ENCODE measurements around the gene MAN2A2.
"Not testable (repeated sequence)": the region's sequence is repeated elsewhere in the genome, so short reads cannot be mapped to it uniquely, and the experiment has no call there.

The MAN2A2 gene

DNA sequence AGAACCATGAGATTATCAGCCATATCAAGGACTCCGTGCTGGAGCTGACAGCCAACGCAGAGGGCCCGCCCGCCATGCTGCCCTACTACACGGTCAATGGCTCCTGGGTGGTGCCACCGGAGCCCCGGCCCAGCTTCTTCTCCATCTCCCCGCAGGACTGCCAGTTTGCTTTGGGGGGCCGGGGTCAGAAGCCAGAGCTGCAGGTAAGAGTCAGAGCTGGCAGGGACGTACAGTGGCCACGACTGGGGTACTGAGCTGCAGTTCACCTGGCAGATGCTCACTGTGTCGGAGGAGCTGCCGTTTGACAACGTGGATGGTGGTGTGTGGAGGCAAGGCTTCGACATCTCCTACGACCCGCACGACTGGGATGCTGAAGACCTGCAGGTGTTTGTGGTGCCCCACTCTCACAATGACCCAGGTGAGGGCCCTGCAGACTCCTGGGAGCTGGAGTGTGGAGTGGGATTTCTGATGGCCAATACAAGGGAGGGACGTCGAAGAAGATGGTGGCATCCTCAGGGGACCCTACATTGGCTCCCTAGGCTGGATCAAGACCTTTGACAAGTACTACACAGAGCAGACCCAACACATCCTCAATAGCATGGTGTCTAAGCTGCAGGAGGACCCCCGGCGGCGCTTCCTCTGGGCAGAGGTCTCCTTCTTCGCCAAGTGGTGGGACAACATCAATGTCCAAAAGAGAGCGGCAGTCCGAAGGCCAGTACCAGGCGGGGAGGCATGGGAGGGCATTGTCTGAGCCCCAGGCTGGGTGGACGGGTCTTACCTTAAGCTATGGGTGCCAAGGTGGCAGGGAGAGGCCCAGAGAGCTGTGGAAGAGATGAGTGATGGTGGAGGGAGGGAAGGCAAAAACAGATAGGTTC lies 2.4 kb downstream of the MAN2A2 start:
- DNase-seq, result no peak

DNA sequence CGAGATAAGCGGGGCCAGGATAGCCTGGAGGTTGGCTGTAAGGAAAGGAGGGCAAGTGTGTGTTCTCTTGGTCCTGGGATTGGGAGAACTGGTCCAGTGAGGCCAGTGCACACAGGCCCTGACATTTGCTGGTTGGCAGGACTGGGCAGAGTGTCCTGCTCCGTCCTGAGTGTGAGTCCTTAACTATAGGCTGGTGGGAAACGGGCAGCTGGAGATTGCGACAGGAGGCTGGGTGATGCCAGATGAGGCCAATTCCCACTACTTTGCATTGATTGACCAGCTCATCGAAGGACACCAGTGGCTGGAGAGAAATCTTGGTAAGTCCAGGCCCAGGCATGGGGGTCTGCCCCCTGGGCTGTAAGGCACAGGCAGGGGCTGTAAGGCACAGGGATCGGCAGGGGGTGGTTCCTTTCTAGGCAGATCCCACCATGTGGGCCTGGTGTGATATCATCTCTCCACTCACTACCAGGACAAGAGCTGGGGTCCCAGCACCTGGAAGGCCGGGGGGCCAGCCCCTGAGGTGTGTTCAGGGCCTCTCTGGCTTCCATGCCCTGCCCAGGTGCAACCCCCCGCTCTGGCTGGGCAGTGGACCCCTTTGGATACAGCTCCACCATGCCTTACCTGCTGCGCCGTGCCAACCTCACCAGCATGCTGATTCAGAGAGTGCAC lies 3.2 kb downstream of the MAN2A2 start:
- peak; percentile 30 for DNase-seq

DNA sequence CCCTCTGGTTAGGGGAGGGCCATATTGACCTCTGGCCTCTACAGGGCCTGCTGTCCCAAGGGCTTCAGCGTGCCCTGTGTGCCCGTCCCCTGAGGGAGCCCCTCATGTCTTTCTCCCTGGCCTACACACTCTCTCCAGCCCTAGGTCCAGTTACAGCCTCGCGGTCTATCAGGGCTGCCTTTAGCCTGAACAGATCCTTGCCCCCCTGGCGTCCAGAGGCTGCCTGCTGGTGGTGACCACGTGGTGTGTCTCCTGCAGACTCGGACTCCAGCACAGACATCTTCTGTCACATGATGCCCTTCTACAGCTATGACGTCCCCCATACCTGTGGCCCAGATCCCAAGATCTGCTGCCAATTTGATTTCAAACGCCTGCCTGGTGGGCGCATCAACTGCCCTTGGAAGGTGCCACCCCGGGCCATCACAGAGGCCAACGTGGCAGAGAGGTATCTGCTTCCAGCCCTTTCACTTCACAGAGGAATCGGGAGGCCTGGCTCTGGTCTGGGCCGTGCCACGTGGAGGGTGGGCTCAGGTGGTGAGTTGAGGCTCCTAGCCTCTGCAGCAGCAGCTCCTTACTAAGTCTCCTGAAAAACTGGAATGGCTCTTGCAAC lies 4.1 kb downstream of the MAN2A2 start:
- no peak for DNase-seq

DNA sequence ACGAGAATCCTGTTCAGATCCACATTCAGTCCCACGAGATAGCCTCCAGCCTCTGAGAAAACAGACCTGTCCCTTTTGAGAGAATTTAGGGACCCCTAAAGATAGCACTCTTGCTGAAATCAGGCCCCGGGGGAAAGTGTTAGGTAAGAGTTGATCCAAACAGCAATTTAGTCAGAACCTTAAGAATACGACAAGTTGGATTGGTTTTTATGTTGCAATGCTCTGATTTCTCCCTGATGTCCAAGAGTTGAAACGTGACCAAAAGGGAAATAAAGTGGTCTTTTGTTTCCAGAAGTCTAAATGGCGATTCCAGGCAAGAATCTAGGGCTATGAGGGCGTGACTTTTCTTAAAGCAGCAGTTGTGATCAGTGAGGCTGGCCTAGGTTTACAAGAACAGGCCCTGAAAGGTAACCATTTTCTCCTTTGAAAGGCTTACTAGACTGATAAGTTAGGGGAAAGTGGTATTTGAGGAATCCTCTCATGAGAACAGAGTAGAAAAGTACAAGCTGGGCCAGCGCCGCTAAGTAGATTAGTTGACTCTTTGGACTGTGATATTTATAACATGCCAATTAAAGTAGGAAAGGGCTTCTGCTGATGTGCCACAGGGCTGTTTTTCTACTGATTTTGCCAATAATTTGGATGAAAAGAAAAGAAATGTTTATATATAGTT lies 4.9 kb downstream of the MAN2A2 start:
- DNase-seq, result no peak

DNA sequence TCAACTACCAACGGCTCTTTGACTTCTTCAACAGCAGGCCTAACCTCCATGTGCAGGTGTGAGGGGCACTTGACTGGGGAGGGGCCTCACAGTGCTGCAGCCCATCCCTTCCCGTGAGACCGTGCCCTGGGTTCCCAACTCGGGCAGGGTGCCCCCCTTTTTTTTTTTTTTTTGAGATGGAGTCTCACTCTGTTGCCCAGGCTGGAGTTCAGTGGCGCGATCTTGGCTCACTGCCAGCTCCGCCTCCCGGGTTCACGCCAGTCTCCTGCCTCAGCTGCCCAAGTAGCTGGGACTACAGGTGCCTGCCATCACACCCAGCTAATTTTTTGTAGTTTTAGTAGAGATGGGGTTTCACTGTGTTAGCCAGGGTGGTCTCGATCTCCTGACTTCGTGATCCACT lies 6.3 kb downstream of the MAN2A2 start:
- DNase-seq, result not testable (repeated sequence)

DNA sequence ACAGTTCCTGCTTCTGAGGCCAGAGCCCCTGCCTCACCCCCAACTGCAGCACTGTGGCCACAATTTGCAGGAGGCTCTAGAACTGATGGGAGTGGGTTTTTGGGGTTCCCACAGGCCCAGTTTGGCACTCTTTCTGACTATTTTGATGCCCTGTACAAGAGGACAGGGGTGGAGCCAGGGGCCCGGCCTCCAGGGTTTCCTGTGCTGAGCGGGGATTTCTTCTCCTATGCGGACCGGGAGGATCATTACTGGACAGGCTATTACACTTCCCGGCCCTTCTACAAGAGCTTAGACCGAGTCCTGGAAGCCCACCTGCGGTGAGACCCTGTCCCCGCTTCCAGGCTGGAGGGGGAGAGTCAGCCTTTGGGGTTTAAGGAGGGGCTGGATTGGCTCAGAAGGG lies 6.9 kb downstream of the MAN2A2 start:
- no peak for DNase-seq

DNA sequence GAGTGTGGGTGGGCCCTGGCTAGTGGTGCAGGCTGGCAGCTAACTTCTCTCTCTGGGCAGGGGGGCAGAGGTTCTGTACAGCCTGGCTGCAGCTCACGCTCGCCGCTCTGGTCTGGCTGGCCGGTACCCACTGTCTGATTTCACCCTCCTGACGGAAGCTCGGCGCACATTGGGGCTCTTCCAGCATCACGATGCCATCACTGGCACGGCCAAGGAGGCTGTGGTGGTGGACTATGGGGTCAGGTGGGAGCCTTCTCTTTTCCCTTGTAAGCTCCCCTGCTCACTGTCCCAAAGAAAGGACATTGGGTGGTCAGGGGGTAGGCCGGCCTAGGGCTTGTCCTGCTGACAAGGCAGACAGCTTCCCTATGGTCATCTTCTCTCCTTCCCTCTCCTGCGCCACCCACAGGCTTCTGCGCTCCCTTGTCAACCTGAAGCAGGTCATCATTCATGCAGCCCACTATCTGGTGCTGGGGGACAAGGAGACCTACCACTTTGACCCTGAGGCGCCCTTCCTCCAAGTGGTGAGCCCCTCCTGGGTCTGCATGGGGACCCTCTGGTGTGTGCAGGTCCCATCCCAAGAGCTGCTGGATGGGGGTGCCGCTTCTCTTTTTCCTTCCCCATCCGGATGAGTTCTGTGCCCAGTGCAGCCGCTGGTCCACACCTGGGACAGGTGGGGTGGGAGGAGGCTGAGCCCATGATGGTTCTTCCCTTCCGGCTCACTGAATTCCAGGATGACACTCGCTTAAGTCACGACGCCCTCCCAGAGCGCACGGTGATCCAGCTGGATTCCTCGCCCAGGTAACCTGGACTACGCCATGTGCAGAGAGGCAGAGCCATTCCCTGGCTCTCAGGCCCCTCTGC lies 7.6 kb downstream of the MAN2A2 start:
- no peak for DNase-seq

DNA sequence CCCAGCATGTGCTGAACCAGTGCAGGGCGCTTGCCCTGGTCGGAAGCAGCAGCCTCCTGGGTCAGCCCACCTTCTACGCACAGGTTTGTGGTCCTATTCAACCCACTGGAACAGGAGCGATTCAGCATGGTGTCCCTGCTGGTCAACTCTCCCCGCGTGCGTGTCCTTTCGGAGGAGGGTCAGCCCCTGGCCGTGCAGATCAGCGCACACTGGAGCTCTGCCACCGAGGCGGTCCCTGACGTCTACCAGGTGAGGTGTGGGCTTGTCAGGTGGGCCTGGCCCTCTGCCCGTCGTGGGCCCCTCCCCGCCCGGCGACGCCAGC lies 8.2 kb downstream of the MAN2A2 start:
- no peak for DNase-seq

DNA sequence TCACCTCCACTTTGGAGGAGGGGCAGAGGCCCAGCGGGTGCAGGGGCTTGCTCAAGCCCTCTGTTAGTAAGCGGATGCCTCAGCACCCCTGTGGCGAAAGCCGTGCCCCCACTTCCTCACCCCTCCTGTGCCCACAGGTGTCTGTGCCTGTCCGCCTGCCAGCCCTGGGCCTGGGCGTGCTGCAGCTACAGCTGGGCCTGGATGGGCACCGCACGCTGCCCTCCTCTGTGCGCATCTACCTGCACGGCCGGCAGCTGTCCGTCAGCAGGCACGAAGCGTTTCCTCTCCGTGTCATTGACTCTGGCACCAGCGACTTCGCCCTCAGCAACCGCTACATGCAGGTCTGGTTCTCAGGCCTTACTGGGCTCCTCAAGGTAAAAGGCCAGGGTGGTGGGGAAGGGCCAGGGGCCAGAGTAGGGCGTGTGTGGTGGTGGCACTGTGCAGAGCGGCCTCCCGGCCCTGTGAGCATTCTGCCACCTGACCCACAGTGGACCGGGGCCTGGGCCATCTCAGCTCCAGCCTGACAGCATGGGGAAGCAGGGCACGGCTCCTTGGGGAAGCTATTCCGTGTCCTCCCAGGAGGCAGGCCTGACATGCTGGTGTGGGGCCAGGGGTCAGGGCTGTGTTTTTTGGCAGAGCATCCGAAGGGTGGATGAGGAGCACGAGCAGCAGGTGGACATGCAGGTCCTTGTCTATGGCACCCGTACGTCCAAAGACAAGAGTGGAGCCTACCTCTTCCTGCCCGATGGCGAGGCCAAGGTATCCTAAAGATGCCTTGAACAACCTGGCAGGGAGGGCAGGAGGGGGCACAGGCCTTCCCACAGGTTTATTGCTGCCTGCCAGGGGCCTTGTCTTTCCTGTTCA lies 9.0 kb downstream of the MAN2A2 start:
- DNase-seq, result no peak

DNA sequence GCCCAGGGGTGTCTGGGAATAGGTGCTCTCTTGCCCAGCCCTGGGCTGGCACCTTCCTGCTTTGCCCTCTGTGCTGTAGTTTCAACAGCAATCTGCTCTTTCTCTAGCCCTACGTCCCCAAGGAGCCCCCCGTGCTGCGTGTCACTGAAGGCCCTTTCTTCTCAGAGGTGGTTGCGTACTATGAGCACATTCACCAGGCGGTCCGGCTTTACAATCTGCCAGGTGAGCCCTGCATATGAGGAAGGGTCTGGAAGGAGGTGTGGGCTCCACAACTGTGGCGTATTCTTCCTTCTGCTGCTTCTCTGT lies 9.6 kb downstream of the MAN2A2 start:
- DNase-seq, result no peak

DNA sequence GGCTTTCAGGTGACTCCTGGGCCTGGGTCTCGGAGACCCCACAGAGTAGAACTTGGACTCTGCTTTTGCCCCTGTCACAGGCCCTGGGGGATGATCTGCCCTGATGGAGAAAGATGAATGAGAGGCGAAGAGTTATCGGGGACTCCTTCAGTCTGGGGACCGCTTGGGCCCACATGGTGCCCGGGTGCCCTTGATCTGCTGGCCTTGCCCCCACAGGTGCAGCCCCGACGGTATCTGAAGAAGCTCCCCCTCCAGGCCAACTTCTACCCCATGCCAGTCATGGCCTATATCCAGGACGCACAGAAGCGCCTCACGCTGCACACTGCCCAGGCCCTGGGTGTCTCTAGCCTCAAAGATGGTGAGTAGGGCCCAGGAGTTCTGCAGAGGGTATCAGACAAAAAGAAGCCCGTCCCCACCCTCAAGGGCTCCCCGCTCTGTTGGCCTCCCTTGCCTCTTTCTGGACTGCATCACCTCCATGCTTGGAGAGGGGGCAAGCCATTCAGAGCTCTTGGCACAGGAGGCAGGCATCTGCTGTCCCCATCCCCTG lies 10.4 kb downstream of the MAN2A2 start:
- DNase-seq, result no peak

DNA sequence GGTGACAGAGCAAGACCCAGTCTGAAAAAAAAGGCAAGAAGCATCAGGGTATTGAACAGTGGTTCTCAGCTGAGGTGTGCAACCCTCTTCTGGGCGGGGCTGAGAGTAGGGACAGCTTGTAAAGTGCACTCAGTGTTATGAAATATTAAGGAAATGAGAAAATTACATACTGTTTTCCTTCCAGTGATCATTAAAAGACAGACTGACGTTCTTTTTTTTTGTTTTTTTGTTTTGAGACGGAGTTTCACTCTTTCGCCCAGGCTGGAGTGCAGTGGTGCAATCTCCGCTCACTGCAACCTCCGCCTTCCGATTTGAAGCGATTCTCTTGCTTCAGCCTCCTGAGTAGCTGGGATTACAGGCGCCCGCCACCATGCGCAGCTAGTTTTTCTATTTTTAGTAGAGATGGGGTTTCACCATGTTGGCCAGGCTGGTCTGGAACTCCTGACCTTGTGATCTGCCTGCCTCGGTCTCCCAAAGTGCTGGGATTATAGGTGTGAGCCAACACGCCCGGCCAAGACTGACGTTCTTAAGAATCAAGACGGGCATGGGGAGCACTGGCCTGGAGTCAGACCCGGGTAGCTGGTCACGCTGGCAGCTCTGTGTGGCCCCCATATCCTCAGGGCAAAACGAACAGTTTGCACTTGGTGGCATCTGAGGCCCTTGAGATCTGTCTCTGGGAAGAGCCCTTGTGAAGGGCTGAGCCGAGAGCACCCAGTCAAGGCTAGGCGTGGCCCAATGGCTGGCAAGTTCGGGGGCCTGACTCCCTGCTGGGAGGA lies 11.4 kb downstream of the MAN2A2 start:
- no peak for DNase-seq

DNA sequence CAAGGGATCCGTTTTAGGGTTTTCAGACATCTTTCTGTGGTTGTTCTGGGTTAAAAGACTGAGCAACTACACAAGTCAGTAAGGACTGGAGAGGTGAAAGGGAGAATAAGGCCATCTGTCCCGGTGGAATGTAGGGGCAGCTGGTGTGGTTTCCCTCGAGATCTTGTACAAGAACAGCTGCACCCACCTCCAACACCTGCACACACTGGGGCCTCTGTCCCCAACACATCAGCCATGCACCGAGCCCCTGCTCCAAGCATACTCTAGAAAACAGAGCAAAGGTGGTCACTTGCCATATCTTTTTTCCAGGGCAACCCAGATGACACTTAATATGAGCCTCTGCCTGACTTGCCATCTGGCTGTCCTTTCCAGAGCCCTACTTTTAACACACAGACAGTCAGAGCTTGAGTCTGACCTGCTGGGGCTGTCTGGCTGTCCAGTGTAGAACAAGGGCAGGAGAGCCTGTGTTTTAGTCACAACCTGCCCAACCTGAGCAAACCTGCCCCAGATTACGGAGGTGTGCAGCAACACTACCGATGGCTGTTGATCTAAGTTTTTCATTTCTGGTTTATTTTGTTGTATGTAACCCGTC lies 12.2 kb downstream of the MAN2A2 start:
- DNase-seq, result no peak

DNA sequence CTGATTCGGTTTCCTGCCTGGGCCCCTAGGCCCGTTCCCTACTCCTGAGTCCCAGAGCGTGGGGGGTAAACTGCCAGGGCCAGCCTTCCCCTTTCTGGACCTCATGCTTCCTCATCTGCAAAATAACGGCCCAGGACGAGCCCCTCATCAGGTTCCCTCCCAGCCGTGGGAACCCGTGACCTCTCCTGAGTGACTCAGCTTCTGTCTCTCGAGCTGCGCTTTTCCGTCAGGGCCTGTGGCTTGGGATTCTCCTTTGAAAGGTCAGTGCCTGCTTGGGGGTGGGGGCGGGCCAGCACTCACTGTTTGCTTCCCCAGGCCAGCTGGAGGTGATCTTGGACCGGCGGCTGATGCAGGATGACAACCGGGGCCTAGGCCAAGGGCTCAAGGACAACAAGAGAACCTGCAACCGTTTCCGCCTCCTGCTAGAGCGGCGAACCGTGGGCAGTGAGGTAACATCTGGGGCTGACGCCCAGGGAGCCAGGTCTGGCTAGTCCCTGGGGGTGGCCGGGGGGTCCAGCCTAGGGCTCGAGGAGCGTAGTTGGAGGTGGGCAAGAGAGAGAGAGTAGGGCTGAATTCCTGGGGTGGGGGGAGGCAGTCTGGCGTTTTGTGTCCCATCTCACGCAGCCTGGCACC lies 12.8 kb downstream of the MAN2A2 start:
- no peak for DNase-seq

DNA sequence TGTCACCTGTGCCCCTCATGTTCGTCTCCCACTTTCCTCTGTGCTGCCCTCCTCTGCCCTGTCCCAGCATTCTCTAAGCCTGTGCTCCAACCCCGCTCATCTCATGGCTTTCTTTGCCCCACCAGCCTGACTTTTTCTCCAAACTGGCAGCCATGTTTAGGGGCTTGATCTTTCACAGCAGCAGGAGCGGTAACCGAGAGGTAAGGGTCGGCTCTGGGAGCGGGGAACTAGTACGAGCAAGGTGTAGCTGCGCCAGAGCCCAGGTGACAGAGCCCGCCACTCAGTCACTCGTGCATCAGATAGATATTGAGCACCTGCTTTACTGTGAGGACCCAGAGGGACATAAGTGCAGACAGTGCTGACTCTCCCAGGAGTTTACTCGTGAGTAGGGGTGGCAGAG lies 13.4 kb downstream of the MAN2A2 start:
- no peak for DNase-seq

DNA sequence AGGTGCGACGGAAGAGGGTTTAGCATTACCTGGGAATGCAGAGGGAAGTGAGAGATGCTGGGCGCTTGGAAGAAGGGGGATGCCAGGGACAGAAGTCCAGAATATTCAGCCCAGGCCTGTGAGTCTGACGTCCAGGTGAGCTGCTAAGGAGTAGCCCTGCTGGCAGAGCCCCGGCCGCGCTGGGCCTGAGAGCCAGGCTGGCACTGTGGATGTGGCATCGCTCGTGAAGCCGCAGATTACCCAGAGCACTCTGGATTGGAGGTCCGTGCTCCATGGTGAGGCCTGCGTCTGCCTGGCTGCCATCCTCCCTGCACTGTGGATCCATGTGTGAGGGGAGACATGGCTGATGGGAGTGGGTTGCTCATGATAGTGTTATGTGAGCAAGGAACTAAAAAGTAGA lies 14.5 kb downstream of the MAN2A2 start:
- no peak for DNase-seq

DNA sequence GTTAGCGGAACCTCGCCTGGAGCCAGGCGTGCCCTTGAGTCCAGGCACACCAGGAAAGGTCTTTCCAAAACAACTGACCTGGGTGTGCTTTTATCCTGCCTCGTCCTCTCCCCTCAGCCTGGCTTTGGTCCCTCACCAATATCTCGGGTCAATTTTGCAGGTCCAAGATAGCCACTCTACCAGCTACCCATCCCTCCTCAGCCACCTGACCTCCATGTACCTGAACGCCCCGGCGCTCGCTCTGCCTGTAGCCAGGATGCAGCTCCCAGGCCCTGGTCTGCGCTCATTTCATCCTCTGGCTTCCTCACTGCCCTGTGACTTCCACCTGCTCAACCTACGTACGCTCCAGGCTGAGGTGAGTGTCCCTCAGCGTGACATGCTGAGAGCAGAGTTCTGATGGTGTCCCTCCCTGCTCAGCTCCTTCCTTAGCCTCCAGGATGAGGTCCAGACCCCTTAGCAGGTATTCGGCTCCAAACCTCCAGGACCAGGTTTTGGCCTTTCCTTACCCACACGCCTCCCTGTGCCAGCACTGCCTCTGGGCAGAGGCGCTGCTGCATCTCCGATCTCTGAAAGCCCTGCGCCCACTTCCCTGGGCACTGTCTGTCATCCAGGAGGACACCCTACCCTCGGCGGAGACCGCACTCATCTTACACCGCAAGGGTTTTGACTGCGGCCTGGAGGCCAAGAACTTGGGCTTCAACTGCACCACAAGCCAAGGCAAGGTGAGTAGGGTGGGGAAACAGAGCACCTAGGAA lies 15.1 kb downstream of the MAN2A2 start:
- no peak for DNase-seq

DNA sequence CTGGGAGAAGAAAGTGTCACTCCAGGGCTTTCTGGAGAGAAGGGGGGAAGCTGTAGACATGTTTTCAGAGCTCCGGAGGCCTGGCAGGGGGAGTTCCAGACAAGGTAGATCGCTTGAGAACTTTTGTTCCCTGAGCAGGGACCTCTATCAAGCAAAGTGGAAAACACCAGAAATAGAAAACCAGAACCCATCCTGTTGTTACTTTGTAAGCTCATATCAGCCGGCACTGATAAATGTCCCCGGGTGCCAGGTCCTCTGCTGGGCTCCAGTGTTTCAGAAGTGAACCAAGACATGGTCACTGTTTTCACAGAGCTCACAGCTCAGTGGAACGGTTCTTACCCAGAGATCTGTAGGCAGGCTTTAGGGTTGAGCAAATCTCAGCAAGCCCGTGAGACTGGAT lies 15.7 kb downstream of the MAN2A2 start:
- no peak for DNase-seq

DNA sequence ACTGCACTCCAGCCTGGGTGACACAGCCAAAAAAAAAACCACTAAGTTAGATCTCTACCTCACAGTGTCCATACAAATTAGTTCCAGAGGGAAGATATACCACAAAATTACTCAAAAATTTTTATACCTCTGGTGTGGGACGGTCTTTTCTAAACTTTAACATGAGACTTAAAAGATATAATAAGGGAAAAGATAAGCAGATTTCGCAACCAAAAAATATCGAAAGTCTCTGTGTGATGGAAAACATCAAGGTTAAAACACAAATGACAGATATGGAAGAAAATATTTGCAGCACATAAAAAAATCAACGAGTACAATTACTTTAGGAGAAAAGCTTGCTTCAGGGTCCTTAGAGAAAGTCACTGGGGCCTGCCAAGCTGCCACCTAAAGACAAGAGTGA lies 18.8 kb downstream of the MAN2A2 start:
- DNase-seq, result no peak

Data from right forelimb (tissue), 1 donor.